ENCODE data around the gene SGF29.
"Not testable (repeated sequence)": the region's sequence is repeated elsewhere in the genome, so short reads cannot be mapped to it uniquely, and the experiment has no call there.

The SGF29 gene

GRCh38 chr16:28534542-28535373, 19.0 kb upstream of the SGF29 start:
- no peak for DNase-seq

- DNase-seq, result no peak
These were observed 16.6 kb upstream of the SGF29 start for GRCh38 chr16:28537076-28537475.

- no peak for DNase-seq
These were observed 15.6 kb upstream of the SGF29 start for GRCh38 chr16:28537964-28538732.

- DNase-seq, result no peak
These were observed 14.8 kb upstream of the SGF29 start, which contains the start of gene NUPR1 for GRCh38 chr16:28538733-28539596. NUPR1 (minus strand) TSS chr16:28538974; CDS start chr16:28538907, 67 bp downstream.

- DNase-seq, result no peak
These were observed 13.4 kb upstream of the SGF29 start for GRCh38 chr16:28540346-28540745.

DNA sequence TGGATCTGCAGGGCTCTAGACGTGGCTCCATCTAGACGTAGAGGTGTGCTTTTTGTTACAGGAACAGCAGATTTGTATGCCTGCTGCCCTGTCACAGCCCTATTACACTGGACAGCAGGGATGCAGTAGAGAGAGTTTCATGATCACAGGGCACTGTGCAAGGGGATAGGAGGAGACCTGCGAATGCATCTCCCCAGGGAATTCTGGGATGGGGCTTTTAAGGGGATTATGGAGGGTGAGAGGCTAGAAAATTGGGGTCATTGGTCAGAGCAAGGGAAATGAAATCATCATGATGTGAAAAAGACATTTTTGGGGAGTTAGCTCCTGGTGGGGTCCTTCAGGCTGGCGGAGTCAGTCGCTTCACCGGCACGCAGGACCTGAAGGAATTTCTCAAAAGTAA, 11.1 kb upstream of the SGF29 start:
- no peak for DNase-seq

DNA sequence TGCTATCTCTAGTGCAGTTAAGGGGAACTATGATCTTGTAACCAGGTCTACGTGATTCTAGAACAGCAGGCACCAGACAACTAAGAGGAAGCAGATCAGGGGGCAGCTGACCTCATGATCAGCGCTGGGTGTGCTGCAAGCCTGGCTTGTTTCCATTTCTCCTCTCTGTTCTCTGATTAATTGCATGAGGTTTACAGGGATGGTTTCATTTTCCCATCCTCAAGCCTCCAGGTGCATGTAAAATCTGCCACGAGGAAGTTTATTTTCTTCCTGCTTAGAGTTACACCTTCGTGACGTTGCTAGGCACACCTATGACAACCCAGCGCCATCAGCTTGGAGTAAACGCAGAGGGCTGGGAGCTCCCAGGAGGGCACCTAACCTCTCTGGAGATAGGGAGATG, 10.6 kb upstream of the SGF29 start:
- DNase-seq, result no peak

- DNase-seq, result no peak
These were observed 8.7 kb upstream of the SGF29 start for GRCh38 chr16:28544998-28545397.

DNA sequence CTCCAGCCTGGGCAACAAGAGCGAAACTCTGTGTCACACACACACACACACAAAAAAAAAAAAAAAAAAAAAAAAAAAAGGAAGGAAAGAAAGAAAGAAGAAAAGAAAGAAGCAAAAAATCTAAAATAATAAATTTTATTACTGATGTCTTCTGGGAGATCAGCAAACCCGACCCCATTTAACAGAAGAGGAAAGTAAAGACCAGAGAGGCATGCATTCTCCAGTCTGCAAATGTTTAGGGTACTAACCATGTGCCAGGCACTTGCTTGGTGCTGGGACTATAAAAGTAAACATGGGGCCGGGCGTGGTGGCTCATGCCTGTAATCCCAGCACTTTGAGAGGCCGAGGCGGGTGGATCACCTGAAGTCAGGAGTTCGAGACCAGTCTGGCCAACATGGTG, 7.8 kb upstream of the SGF29 start:
- DNase-seq, result not testable (repeated sequence)

- no peak for DNase-seq
These were observed 7.1 kb upstream of the SGF29 start for GRCh38 chr16:28546626-28547025.

DNA sequence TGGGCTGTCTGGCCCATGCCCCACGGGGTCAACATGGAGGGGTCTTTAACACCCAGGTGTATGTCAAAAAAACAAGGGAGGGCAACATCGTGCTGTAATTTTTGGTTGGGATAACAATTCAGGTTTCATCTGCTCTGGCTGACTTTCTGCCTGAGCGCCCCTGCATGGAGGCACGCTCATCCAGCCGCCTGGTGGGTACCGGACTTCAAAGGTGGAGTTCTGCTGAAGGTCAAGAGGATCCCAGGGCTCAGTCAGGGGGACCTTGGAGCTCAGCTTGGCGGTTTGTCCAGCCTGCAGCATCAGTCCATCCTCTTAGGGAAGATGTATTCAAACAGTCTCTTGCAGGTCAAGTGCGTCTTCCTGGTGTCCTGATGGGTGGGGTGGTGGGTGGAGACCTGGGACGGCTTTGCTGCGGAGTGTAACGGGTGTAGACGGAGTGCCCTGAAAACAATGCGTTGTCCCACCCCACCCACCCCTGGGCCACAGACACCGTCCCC, 5.4 kb upstream of the SGF29 start:
- no peak for DNase-seq

GRCh38 chr16:28549301-28549899, 4.3 kb upstream of the SGF29 start:
- no peak for DNase-seq

- DNase-seq, result no peak
These were observed 1.1 kb downstream of the SGF29 start for GRCh38 chr16:28554634-28555423.

DNA sequence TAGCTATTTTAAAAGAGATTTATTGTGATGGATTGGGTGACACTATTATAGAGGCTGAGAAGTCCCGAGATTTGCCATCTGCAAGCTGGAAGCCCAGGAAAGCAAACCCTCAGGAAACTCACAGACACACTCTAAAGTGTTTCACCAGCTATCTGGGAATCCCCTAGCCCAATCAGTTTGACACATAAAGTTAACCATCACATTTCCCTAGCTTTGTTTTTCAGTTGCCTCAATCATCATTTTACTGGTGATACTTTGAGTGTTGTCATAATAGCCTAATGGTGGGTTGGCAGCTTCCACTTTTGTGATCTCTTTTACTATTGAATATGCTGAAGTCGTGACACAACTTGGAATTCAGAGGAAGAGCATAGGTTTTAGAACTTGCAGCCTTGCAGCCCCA, 1.8 kb downstream of the SGF29 start:
- DNase-seq, result no peak

GRCh38 chr16:28556914-28557320, 3.2 kb downstream of the SGF29 start:
- no peak for DNase-seq

DNA sequence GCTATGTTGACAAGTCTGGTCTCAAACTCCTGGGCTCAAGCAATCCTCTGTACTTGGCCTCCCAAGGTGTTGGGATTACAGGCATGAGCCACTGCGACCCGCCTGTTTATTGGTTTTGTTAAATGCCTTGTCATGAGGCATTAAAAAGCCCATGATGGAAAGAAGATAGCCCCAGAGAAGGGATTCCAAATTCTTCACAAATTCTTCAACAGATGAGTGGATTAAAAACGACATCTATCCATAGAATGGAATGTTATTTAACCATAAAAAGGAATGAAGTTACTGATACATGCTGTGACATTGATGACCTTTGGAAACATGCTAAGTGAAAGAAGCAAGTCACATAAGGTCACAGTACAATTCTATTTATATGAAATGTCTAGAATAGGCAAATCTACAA, 4.7 kb downstream of the SGF29 start:
- DNase-seq, result no peak

DNA sequence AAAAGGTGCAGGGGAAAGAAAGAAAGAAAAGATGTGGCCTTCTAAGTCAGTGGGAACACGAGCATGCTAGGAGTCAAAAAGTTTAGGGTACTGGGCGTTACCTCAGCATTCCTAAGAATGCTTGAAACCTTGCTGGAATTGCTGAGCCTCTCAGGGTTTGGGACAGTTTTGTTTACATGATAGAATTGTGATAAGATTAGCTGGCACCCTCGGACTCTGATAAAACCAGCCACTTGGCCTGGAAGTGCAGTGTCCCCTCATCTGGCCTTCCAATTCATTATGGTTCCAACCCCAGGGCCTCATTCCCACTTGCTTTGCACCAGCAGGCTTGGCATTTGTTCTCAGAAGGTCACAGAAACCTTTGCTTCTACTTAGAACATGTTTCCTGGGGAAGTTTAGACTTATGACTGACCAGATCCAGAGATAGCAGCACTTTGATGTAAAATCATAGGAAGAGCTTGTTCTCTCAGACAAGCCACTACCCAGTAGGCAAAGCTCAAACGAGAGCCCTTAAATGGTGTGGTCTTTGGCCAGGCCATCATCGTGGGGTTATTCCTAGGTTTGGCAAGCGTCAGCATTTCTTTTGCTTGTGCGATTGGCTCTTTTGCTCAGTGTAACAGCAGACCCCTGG, 8.0 kb downstream of the SGF29 start:
- DNase-seq, result no peak

- DNase-seq, result no peak
These were observed 8.5 kb downstream of the SGF29 start for GRCh38 chr16:28562199-28562598.

DNA sequence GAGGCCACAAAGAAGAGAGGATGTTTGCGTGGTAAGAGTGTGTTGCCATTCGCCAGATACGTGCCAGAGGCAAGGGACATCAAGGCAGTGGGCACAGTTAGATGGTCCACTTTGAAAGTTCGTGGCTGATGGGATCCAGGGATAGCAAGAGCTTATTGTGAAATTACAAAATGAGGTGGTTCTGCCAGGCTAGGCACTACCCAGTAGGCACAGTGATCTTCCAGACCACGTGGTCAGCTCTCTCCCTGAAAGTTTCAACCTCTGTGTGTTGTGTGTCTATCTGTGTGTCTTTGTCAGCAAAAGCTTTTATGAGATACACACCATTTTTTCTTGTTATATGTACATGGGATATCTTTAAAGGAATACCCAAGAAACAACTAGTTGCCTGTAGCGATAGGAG, 9.5 kb downstream of the SGF29 start:
- DNase-seq, result no peak

DNA sequence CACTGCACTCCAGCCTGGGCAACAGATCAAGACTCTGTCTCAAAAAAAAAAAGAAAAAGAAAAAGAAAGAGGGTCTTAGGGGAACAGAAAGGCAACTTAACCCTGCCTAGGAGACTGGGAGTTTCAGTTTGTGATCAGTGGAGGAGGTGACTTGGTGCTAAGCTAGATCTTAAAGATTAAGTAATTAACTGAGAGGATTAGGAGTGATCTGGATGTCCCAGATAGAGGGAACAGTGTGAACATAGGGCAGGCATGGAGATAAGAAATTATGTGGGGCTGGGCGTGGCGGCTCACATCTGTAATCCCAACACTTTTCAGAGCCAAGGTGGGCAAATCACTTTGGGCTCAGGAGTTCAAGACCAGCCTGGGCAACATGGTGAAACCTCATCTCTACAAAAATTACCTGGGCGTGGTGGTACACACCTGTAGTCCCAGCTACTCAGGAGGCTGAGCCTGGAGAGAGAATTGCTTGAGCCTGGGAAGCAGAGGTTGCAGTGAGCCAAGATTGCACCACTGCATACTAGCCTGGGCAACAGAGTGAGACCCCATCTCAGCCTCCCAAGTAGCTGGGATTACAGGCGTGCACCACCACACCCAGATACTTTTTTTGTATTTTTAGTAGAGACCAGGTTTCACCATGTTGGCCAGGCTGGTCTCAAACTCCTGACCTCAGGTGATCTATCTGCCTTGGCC, 12.7 kb downstream of the SGF29 start:
- not testable (repeated sequence) for DNase-seq

- no peak for DNase-seq
These were observed 13.6 kb downstream of the SGF29 start for GRCh38 chr16:28567292-28567691.

Data from NCI-H1417 treated with DMSO at 0.1 percent for 48 hours (cell line).